Testis (tissue), 3 donors: Measurements from ENCODE around the gene NCOR1. TPM values are rescaled to one million over a fixed set of nuclear protein-coding genes. Genes with fewer than 3 reads are reported as not detected.

Experiments
- DNase-seq: peaks from one replicate; pipeline ENCODE4 v3.0.0-alpha.2; 2019
- H3K27ac ChIP-seq, 2 donors: fragments of 200-600 bp; sonication (generic); one replicate each; pipeline ENCODE4 v1.5.1; 2019
- H3K27me3 ChIP-seq: fragments of 200-600 bp; sonication (generic); one replicate; pipeline ENCODE4 v1.5.1; 2019
- H3K36me3 ChIP-seq: fragments of 200-600 bp; sonication (generic); one replicate; pipeline ENCODE4 v1.5.1; 2017; ENCODE audit warnings: low read depth; ENCODE audit errors: missing control alignments
- H3K4me1 ChIP-seq: fragments of 200-600 bp; sonication (generic); one replicate; pipeline ENCODE4 v1.5.1; 2019
- H3K4me3 ChIP-seq, 2 donors: fragments of 200-600 bp; sonication (generic); one replicate each; pipeline ENCODE4 v1.5.1; 2017 to 2019
- H3K9me3 ChIP-seq: fragments of 200-600 bp; sonication (generic); one replicate; pipeline ENCODE4 v1.5.1; 2017
- CTCF ChIP-seq, 3 experiments: fragments of 450-650 bp in 2 of 3; fragments of 200-600 bp in 1 of 3; sonication (generic) in 1 of 3; IDR thresholded peaks; one replicate each; pipeline ENCODE4 v1.5.1; 2016 to 2019; ENCODE audit warnings: antibody characterized with exemption in 3 of 3, mild to moderate bottlenecking in 2 of 3, moderate library complexity in 1 of 3
- POLR2A ChIP-seq: fragments of 450-650 bp; IDR thresholded peaks from one replicate; pipeline ENCODE4 v1.6.1; 2017; ENCODE audit warnings: antibody characterized with exemption, mild to moderate bottlenecking, moderate library complexity
- WGBS, 2 donors: methylation state at CpG; one replicate each; pipeline ENCODE4 v1.1.5; 2018; 5-methylcytosine and 5-hydroxymethylcytosine counted together
- intact Hi-C: fragments of 100-400 bp; cut with DNase I; formaldehyde crosslinking; loops from one replicate; pipeline ENCODE4 v1.15.1; 2023; ENCODE audit warnings: low total_unique reads
- polyA plus RNA-seq: library from polyadenylated mRNA; stranded (reverse); fragments of 350-450 nt; fragmentation: Illumina TruSeq; extraction: RNeasy Lipid Tissue Mini Kit (QIAGEN cat#74804); gene quantifications from one replicate; pipeline ENCODE4 v1.2.3, GENCODE V29; 2014; ENCODE audit warnings: low read depth, low replicate concordance; ENCODE audit not compliant: insufficient read depth
- total RNA-seq, 2 donors: library from RNA; depleted of rRNA; stranded (reverse); fragments of >200 nt; gene quantifications; one replicate each; pipeline ENCODE4 v1.2.3, GENCODE V29; 2016

Gene NCOR1
- total and polyA plus RNA-seq, 3 donors from 2014 or later: 88.6 to 281 (median 270) TPM

GRCh38 chr17:16080366-16080765 lies 135.0 kb downstream of the NCOR1 start:
- 65 to 74% methylated on average over 4 of the region's 4 CpGs for WGBS, 2 donors
- DNase-seq: no peak
- no peaks in the 10 kb centered on the region for H3K9me3 ChIP-seq
- intact Hi-C loops: no loop called here
- H3K27me3 ChIP-seq: no peaks in the 10 kb centered on the region
- no peaks in the 10 kb centered on the region for H3K4me1 ChIP-seq
- no peak overlapping the region for H3K27ac ChIP-seq
- TF ChIP-seq CTCF (IDR thresholded peaks at IDR 0.05): no peak
- no peak for TF ChIP-seq POLR2A
- H3K4me3 ChIP-seq: no peak overlapping the region
- H3K36me3 ChIP-seq: no peaks in the 10 kb centered on the region

- no peaks in the 10 kb centered on the region for H3K27me3 ChIP-seq
- 92 to 95% methylated on average over 5 of the region's 5 CpGs for WGBS, 2 donors
- no peaks in the 10 kb centered on the region for H3K36me3 ChIP-seq
- TF ChIP-seq POLR2A (no peak), CTCF (IDR thresholded peaks at IDR 0.05) (no peak)
- H3K27ac ChIP-seq: no peak overlapping the region
- H3K4me3 ChIP-seq: no peak overlapping the region
- intact Hi-C loops: no loop called here
- H3K9me3 ChIP-seq: no peaks in the 10 kb centered on the region
- no peak for DNase-seq
- no peaks in the 10 kb centered on the region for H3K4me1 ChIP-seq
These were observed 139.4 kb downstream of the NCOR1 start for GRCh38 chr17:16075949-16076348.

GRCh38 chr17:16074423-16074822 lies 140.9 kb downstream of the NCOR1 start:
- no peaks in the 10 kb centered on the region for H3K36me3 ChIP-seq
- no peak for DNase-seq
- H3K9me3 ChIP-seq: no peaks in the 10 kb centered on the region
- intact Hi-C loops: no loop called here
- no peak overlapping the region for H3K4me3 ChIP-seq
- no peaks in the 10 kb centered on the region for H3K27me3 ChIP-seq
- WGBS, 2 donors: 90 to 95% methylated on average over 3 of the region's 3 CpGs
- H3K27ac ChIP-seq: no peak overlapping the region
- no peaks in the 10 kb centered on the region for H3K4me1 ChIP-seq
- no peak for TF ChIP-seq CTCF (IDR thresholded peaks at IDR 0.05)
- no peak for TF ChIP-seq POLR2A

GRCh38 chr17:16073845-16074244 lies 141.5 kb downstream of the NCOR1 start:
- intact Hi-C loops: no loop called here
- Histone ChIP-seq H3K9me3 (no peaks in the 10 kb centered on the region), H3K27ac (no peak overlapping the region), H3K4me3 (no peak overlapping the region), H3K36me3 (no peaks in the 10 kb centered on the region), H3K27me3 (no peaks in the 10 kb centered on the region), H3K4me1 (no peaks in the 10 kb centered on the region)
- 88 to 90% methylated on average over 4 of the region's 4 CpGs for WGBS, 2 donors
- DNase-seq: no peak
- no peak for TF ChIP-seq CTCF (IDR thresholded peaks at IDR 0.05)
- TF ChIP-seq POLR2A: no peak

- intact Hi-C loops: no loop called here
- Histone ChIP-seq H3K4me3 (no peak overlapping the region), H3K36me3 (no peaks in the 10 kb centered on the region), H3K27me3 (no peaks in the 10 kb centered on the region), H3K9me3 (no peaks in the 10 kb centered on the region), H3K4me1 (no peaks in the 10 kb centered on the region), H3K27ac (no peak overlapping the region)
- no peak for DNase-seq
- WGBS, 2 donors: 75 to 79% methylated on average over 1 of the region's 1 CpG
- TF ChIP-seq POLR2A (no peak), CTCF (IDR thresholded peaks at IDR 0.05) (no peak)
These were observed 143.3 kb downstream of the NCOR1 start for GRCh38 chr17:16072031-16072430.
